Measurements from ENCODE around the gene IDH3B.
A peak's percentile ranks its signal among the peaks of the same experiment; 100 is the strongest.

IDH3B gene

GRCh38 chr20:2624190-2624589, 39.8 kb downstream of the IDH3B start:
- peaks cover 28% of the 10 kb centered on the region for H3K9me3 ChIP-seq (ENCODE audit: control insufficient read depth, low read length)
- no peak overlapping the region for H3K9ac ChIP-seq (ENCODE audit: low read length)
- no peak overlapping the region for H4K8ac ChIP-seq (ENCODE audit: low read length)
- DNase-seq: no peak
- H2BK5ac ChIP-seq (ENCODE audit: low read depth, low read length, poor library complexity, severe bottlenecking): no peak overlapping the region
- H3K36me3 ChIP-seq (ENCODE audit: control insufficient read depth in 1 of 2, insufficient read depth in 2 of 2, low read depth in 1 of 2, low read length in 2 of 2): no peaks in the 10 kb centered on the region
- H4K91ac ChIP-seq (ENCODE audit: low read length): no peak overlapping the region
- H2BK120ac ChIP-seq (ENCODE audit: low read depth, low read length): no peak overlapping the region
- H2BK12ac ChIP-seq (ENCODE audit: low read length in 2 of 2): no peak overlapping the region
- H3K79me1 ChIP-seq (replicated peaks; ENCODE audit: low read length, poor library complexity, severe bottlenecking): no peaks in the 10 kb centered on the region
- H2BK15ac ChIP-seq (ENCODE audit: low read depth, poor library complexity, severe bottlenecking): no peak overlapping the region
- no peak overlapping the region for H2AFZ ChIP-seq (ENCODE audit: low read depth, low read length)
- no peak overlapping the region for H3K14ac ChIP-seq (ENCODE audit: low read length in 2 of 2)
- no peak overlapping the region for H3K23ac ChIP-seq (ENCODE audit: low read length in 2 of 2)
- no peak overlapping the region for H3K4me3 ChIP-seq (ENCODE audit: insufficient read depth in 1 of 2, low read depth in 1 of 2, low read length in 2 of 2)
- no peak overlapping the region for H2AK5ac ChIP-seq (ENCODE audit: low read length, severe bottlenecking)
- H3K18ac ChIP-seq (ENCODE audit: low read depth in 1 of 2, low read length in 2 of 2): no peak overlapping the region
- H3K27ac ChIP-seq (ENCODE audit: low read length, poor library complexity, severe bottlenecking): no peak overlapping the region
- no peaks in the 10 kb centered on the region for H3K4me1 ChIP-seq (ENCODE audit: control insufficient read depth, insufficient read depth, low read depth, low read length)
- H3K4ac ChIP-seq (ENCODE audit: low read depth in 1 of 2, low read length in 2 of 2): no peak overlapping the region
- H3K4me2 ChIP-seq (ENCODE audit: low read length, poor library complexity, severe bottlenecking): no peak overlapping the region
- peaks cover 0 to 4% of the 10 kb centered on the region in 2 experiments for H3K27me3 ChIP-seq (ENCODE audit: control insufficient read depth in 1 of 2, insufficient read depth in 1 of 2, low read length in 2 of 2)
- WGBS: 59% methylated on average over 4 of the region's 4 CpGs

- Histone ChIP-seq H3K4me3 (ENCODE audit: insufficient read depth in 1 of 2, low read depth in 1 of 2, low read length in 2 of 2) (no peak overlapping the region), H2BK120ac (ENCODE audit: low read depth, low read length) (no peak overlapping the region), H4K91ac (ENCODE audit: low read length) (no peak overlapping the region), H4K8ac (ENCODE audit: low read length) (no peak overlapping the region), H3K9me3 (ENCODE audit: control insufficient read depth, low read length) (peaks cover 28% of the 10 kb centered on the region), H3K18ac (ENCODE audit: low read depth in 1 of 2, low read length in 2 of 2) (no peak overlapping the region), H2AFZ (ENCODE audit: low read depth, low read length) (no peak overlapping the region), H3K27ac (ENCODE audit: low read length, poor library complexity, severe bottlenecking) (no peak overlapping the region), H2AK5ac (ENCODE audit: low read length, severe bottlenecking) (no peak overlapping the region), H3K79me1 (replicated peaks; ENCODE audit: low read length, poor library complexity, severe bottlenecking) (no peaks in the 10 kb centered on the region), H3K4me2 (ENCODE audit: low read length, poor library complexity, severe bottlenecking) (no peak overlapping the region), H3K36me3 (ENCODE audit: control insufficient read depth in 1 of 2, insufficient read depth in 2 of 2, low read depth in 1 of 2, low read length in 2 of 2) (no peaks in the 10 kb centered on the region), H3K4me1 (ENCODE audit: control insufficient read depth, insufficient read depth, low read depth, low read length) (no peaks in the 10 kb centered on the region), H3K14ac (ENCODE audit: low read length in 2 of 2) (no peak overlapping the region), H2BK15ac (ENCODE audit: low read depth, poor library complexity, severe bottlenecking) (no peak overlapping the region), H3K4ac (ENCODE audit: low read depth in 1 of 2, low read length in 2 of 2) (no peak overlapping the region), H3K27me3 (ENCODE audit: control insufficient read depth in 1 of 2, insufficient read depth in 1 of 2, low read length in 2 of 2) (peaks cover 8 to 17% of the 10 kb centered on the region in 2 experiments), H2BK5ac (ENCODE audit: low read depth, low read length, poor library complexity, severe bottlenecking) (no peak overlapping the region), H3K23ac (ENCODE audit: low read length in 2 of 2) (no peak overlapping the region), H2BK12ac (ENCODE audit: low read length in 2 of 2) (no peak overlapping the region), H3K9ac (ENCODE audit: low read length) (no peak overlapping the region)
- DNase-seq: peak; percentile 20
- WGBS: 93% methylated on average over 3 of the region's 3 CpGs
Measured at GRCh38 chr20:2619961-2620595, 43.9 kb downstream of the IDH3B start.

GRCh38 chr20:2619337-2619736, 44.7 kb downstream of the IDH3B start:
- Histone ChIP-seq H3K4me3 (ENCODE audit: insufficient read depth in 1 of 2, low read depth in 1 of 2, low read length in 2 of 2) (no peak overlapping the region), H2BK5ac (ENCODE audit: low read depth, low read length, poor library complexity, severe bottlenecking) (no peak overlapping the region), H3K4ac (ENCODE audit: low read depth in 1 of 2, low read length in 2 of 2) (no peak overlapping the region), H3K36me3 (ENCODE audit: control insufficient read depth in 1 of 2, insufficient read depth in 2 of 2, low read depth in 1 of 2, low read length in 2 of 2) (no peaks in the 10 kb centered on the region), H3K9ac (ENCODE audit: low read length) (no peak overlapping the region), H3K27me3 (ENCODE audit: control insufficient read depth in 1 of 2, insufficient read depth in 1 of 2, low read length in 2 of 2) (peaks cover 8 to 17% of the 10 kb centered on the region in 2 experiments), H4K8ac (ENCODE audit: low read length) (no peak overlapping the region), H3K79me1 (replicated peaks; ENCODE audit: low read length, poor library complexity, severe bottlenecking) (no peaks in the 10 kb centered on the region), H2AK5ac (ENCODE audit: low read length, severe bottlenecking) (no peak overlapping the region), H3K23ac (ENCODE audit: low read length in 2 of 2) (no peak overlapping the region), H3K18ac (ENCODE audit: low read depth in 1 of 2, low read length in 2 of 2) (no peak overlapping the region), H3K4me2 (ENCODE audit: low read length, poor library complexity, severe bottlenecking) (no peak overlapping the region), H3K4me1 (ENCODE audit: control insufficient read depth, insufficient read depth, low read depth, low read length) (no peaks in the 10 kb centered on the region), H2BK12ac (ENCODE audit: low read length in 2 of 2) (no peak overlapping the region), H2BK120ac (ENCODE audit: low read depth, low read length) (no peak overlapping the region), H2AFZ (ENCODE audit: low read depth, low read length) (no peak overlapping the region), H4K91ac (ENCODE audit: low read length) (no peak overlapping the region), H3K14ac (ENCODE audit: low read length in 2 of 2) (no peak overlapping the region), H3K27ac (ENCODE audit: low read length, poor library complexity, severe bottlenecking) (no peak overlapping the region), H3K9me3 (ENCODE audit: control insufficient read depth, low read length) (peaks cover 29% of the 10 kb centered on the region), H2BK15ac (ENCODE audit: low read depth, poor library complexity, severe bottlenecking) (no peak overlapping the region)
- no peak for DNase-seq
- WGBS: 74% methylated on average over 2 of the region's 2 CpGs

GRCh38 chr20:2618815-2619214, 45.2 kb downstream of the IDH3B start:
- 72% methylated on average over 6 of the region's 6 CpGs for WGBS
- Histone ChIP-seq H2BK120ac (ENCODE audit: low read depth, low read length) (no peak overlapping the region), H2BK12ac (ENCODE audit: low read length in 2 of 2) (no peak overlapping the region), H3K27me3 (ENCODE audit: control insufficient read depth in 1 of 2, insufficient read depth in 1 of 2, low read length in 2 of 2) (peaks cover 8 to 16% of the 10 kb centered on the region in 2 experiments), H3K9ac (ENCODE audit: low read length) (no peak overlapping the region), H4K8ac (ENCODE audit: low read length) (no peak overlapping the region), H3K9me3 (ENCODE audit: control insufficient read depth, low read length) (peaks cover 31% of the 10 kb centered on the region), H3K18ac (ENCODE audit: low read depth in 1 of 2, low read length in 2 of 2) (no peak overlapping the region), H3K36me3 (ENCODE audit: control insufficient read depth in 1 of 2, insufficient read depth in 2 of 2, low read depth in 1 of 2, low read length in 2 of 2) (no peaks in the 10 kb centered on the region), H3K4me2 (ENCODE audit: low read length, poor library complexity, severe bottlenecking) (no peak overlapping the region), H3K4ac (ENCODE audit: low read depth in 1 of 2, low read length in 2 of 2) (no peak overlapping the region), H3K14ac (ENCODE audit: low read length in 2 of 2) (no peak overlapping the region), H2BK15ac (ENCODE audit: low read depth, poor library complexity, severe bottlenecking) (no peak overlapping the region), H3K27ac (ENCODE audit: low read length, poor library complexity, severe bottlenecking) (no peak overlapping the region), H3K79me1 (replicated peaks; ENCODE audit: low read length, poor library complexity, severe bottlenecking) (no peaks in the 10 kb centered on the region), H4K91ac (ENCODE audit: low read length) (no peak overlapping the region), H3K4me3 (ENCODE audit: insufficient read depth in 1 of 2, low read depth in 1 of 2, low read length in 2 of 2) (no peak overlapping the region), H3K4me1 (ENCODE audit: control insufficient read depth, insufficient read depth, low read depth, low read length) (no peaks in the 10 kb centered on the region), H2BK5ac (ENCODE audit: low read depth, low read length, poor library complexity, severe bottlenecking) (no peak overlapping the region), H2AK5ac (ENCODE audit: low read length, severe bottlenecking) (no peak overlapping the region), H3K23ac (ENCODE audit: low read length in 2 of 2) (no peak overlapping the region), H2AFZ (ENCODE audit: low read depth, low read length) (no peak overlapping the region)
- no peak for DNase-seq

Measured in mesenchymal stem cell (in vitro differentiated cells and primary cell).